Suppressor macrophage (primary cell): Measurements from ENCODE around the gene PLAAT2.

ENCODE experiments used
- DNase-seq, 4 experiments: peaks; one replicate each; pipeline ENCODE4 v3.0.0-alpha.2; 2020 to 2022

Gene PLAAT2

DNA sequence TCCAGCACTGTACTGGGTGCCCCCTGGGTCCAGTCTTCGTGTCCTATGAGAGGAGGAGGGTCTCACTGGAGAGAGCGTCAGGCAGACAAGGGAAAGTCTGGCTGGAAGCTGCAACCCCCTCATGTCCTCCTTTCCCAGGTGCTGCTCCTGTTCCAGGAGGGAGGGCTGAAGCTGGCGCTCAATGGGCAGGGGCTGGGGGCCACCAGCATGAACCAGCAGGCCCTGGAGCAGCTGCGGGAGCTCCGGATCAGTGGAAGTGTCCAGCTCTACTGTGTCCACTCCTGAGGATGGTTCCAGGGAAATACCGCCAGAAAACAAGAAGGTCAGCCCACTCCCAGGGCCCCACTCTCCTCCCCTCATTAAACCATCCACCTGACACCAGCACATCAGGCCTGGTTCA, 47.1 kb downstream of the PLAAT2 start:
- DNase-seq = no peak

DNA sequence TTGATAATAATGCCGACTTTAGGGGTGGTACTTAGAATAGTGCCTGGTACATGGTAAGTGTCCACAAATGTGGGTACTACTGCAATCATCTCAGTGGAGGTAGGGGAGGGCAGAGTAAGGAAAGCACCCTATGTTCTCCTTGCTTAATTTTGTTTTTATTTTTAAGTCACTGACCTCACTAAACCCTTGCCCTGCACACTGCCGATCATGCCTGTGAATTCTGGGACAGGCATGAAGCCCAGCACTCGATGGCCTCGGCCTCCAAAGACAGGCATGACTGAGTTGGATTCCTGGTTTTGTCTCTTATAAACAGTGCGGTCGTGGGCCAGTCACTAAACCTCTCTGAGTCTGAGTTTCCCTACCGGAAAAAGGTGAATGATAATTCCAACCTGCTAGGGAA, 50.4 kb downstream of the PLAAT2 start:
- DNase-seq = no peak

DNA sequence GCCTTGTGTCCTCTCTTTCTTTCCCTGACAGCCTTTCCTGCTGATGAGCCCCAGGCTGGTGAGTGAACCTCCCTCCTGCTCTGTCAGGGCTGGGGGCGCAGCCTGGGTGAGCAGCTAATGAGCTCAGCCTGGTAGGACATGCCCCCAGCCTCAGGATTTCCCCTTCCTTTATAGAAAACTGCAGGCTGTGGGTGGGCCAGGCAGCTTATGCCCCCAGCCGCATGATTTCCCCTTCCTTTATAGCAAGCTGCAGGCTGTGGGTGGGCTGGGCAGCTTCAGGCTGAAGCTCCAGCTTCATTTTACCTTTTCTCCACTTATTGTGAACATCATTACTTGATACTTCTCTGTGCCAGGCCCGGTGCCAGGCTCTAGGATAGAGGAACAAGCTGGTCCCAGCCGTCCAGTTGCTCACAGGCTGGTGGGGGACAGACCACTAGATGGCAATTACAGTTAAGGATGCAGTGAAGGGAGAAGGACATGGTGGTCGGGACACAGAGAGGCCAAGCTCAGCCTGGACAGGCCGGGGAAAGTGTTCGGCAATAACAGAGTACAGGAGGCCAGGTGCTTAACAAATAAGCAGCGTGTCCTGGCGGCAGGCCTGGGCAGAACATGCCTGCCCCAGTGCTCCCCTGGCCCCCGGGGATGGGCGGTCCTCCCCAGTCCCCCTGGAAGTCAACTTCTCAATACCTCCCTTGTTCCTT, 52.0 kb downstream of the PLAAT2 start:
- peak in 2 of 4 experiments; percentile 20 for DNase-seq

DNA sequence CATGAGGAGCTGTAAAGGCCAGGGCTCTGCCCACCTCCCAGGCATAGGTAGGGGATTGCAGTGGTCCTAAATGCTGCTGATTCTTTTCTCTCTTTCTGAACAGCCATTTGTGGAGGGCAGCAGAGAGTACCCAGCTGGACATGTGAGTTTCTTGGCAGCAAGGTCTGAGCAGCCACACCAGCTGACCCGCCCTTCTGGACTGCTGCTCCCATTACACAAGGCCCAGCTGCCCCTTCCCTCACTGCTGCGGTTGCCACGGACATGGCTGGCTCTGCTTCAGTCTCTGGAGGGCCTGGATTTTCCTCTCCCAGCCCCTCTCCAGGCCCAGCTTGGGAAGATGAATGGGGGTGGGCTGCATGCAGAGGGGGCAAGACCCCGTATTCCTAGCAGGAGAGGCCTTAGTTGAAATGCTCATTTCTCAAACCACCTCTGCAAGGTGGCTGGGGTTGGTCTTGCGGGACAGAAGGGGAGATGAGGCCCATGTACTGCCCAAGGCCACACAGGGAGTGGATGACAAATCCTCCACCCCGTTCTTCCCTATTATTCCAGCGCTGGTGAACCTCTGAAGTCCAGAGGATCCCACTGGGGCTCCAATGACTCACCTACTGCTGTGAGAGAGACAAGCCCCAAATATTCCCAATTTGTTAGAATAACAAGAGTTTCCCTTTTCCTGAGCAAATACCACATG, 52.7 kb downstream of the PLAAT2 start:
- no peak for DNase-seq

DNA sequence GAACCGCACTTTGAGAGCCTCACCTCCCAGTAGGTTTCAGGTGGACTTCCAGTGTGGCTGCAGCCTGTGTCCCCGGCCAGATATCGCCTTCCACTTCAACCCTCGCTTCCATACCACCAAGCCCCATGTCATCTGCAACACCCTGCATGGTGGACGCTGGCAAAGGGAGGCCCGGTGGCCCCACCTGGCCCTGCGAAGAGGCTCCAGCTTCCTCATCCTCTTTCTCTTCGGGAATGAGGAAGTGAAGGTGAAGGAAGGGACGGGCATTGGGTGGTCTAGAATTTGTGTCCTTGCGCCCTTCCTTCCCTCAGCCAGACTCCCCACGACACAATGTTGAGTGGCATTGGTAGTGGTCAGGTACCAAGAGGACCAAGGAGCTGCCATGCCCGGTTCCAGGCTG, 54.4 kb downstream of the PLAAT2 start:
- DNase-seq = peak in 1 of 4 experiments; percentile 13

DNA sequence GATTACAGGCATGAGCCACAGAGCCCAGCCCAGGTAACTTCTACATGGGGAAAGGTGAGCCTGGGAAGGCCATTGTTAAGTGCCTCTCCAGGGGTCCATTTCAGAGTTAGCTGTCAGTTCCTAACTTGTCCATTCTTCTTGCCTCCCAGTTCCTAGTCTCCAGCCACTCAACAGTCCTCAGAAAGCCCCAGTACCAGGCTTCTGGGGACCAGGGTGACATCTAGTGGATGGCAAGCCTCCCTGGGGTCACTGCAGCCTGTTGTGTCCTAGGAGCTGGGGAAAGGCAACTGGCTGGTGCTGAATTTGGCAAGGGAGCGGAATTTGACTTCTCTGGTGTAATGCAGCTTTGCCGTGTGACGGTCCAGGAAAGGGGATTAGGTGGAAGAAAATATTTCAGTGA, 55.2 kb downstream of the PLAAT2 start:
- peak; percentile 62 to 76 (median 73) for DNase-seq

DNA sequence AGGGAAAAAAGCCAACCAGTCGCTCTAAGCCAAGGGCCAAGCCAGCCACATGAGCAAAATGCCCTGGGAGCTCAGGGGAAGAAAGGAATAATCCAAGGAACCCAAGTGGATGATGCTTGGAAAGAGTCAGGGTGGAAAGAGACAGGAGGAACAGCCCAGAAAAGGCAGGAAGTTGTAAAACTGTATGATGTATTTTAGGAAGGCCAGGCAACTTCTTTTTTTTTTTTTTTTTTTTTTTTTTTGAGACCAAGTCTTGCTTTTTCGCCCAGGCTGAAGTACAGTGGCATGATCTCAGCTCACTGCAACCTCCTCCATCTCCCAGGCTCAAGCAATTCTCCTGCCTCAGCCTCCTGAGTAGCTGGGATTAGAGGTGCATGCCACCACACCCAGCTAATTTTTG, 55.7 kb downstream of the PLAAT2 start:
- peak in 3 of 4 experiments; percentile 26 to 64 (median 52) for DNase-seq

DNA sequence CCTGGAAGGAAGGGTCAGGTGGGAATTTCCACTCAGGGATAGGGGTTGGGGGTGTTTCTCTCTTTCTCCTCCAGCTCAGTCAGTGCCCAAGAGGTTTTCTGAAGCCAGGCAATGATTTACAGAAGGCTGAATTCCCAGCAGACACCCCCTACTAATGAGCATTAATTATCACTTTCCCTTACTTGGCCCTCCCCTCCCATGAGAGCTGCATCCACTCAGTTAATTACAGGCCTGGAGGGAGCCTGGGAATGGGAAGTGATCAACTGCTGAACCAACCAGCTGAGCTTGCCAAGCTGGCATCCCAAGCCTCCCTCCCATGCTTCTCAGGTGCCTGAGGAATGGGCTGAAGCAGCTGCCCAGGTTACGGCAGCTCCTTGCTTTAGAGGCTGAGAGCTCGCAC, 56.3 kb downstream of the PLAAT2 start:
- DNase-seq = no peak

DNA sequence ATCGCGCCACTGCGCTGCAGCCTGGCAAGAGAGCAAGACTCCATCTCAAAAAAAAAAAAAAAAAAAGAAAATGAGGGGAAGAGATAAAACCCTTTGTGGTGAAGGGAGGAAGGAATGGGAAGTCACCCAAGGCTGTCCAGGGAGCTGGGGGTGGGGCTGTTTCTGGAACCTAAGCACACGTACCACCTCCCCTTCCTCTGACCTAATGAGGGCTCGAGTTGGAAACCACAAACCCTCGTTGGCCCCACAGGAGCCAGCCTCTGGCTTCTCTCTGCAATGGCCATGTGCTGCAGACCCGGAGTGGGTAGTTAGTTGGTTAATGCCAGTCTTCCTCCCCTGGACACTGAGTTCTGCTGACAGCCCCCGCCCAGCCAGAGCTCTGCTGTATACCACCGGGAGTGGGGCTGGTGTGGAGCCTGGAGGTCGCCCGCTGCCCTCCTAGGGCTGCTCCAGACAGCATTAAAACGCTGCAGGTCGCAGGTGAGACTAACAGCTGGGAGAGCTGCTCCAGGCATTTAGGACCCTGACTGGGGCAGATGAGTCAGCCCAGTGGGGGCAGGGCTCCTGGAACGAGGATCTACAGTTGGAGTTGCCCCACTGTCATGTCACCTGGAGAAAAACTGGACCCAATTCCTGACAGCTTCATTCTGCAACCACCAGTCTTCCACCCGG, 57.2 kb downstream of the PLAAT2 start, which contains the start of gene LGALS12:
Gene LGALS12, plus strand, starts transcription at position 228 of the 672 bp plus-strand sequence. Its CDS starts 375 bp downstream, at position 603.
- peak; percentile 52 to 73 (median 68) for DNase-seq

DNA sequence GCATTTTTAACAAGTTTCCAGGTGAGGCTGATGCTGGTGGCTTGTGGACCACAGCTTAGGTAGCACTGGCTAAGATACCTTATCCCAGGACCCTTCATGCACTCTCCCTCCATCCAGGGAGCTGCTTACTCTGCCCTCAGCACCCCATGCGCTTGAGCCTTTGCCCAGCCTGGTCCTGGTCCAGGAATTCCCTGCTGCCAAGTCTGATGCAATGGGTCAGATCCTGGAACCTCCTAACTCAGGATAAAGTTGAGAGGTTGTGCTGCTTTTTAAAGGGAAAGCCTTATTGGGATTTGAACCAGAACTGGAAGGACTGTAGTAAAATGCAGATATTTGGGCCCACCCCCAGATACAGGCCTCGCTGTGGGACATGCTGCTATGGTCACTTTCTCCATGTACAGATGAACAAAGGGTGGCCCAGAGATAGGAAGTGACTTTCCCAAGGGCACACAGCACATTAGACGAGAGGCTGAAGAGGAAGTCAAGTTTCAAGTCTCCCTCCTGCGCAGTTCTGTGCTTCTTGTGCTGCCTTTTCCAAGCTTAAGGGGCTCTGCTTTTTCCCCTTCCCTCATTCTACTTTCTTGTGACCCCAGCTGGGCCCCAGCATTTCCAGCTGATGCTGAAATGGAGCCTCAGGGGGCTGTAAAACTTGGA, 58.1 kb downstream of the PLAAT2 start:
- DNase-seq = peak in 3 of 4 experiments; percentile 28 to 47 (median 34)

DNA sequence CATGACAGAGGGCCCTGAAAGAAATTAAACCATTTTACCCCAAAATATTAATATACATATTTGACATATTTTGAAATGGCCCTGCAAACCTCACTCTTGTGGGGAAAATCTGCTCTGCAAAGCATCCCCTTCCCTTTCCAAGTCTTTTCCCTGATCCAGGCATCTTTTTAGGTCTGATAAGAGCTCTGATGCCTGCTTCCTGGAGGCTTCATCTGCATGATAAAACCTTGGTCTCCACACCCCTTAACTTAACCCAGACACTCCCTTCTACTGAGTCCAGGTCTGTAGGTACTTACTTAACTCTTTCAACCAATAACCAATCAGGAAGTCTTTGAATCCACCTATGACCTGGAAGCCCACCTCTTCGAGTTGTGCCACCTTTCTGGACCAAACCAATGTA, 59.1 kb downstream of the PLAAT2 start:
- no peak for DNase-seq

DNA sequence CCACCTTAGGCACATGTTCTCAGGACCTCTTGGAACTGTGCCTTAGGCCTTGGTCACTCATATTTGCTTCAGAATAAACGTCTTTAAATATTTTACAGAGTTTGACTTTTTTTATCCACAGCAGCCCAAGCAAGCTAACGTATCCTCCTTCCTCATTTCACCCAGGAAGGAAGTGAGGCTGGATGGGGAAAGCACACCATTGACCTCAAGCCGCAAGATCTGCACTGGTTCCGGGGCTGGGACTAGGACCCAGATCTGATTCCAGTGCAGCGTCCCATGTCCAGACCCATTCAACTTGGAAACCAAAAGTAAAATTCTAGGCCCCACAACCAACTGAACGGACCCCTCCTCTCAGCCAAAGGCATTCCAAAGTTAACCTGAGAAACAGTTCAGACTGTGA, 59.7 kb downstream of the PLAAT2 start:
- peak; percentile 73 to 88 (median 83) for DNase-seq
